ENCODE results near the gene ALPI.

DNA sequence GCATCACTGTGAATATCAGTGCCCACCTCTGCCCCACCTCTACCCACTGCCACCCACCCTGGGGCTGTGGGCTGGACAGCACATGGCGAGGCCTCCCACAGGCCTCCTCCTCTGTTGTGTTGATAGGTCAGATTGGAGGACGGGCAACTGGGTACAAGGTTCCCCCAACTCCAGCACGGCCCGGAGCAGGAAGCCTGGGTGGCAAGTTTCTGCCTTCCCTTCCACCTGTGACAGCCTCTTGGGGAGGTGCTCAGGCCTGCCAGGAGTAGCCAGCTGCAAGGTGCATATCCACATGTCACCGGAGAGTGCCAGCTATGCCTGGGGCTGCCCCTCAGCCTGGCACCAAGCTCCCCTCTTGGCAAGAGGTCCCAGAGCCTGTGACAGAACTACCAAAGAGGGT is 38.6 kb downstream of the ALPI start:
- TF ChIP-seq ZFP30 (CRISPR knock-in tag; IDR thresholded peaks at IDR 0.05) (no peak), ZNF8 (CRISPR knock-in tag; IDR thresholded peaks at IDR 0.05) (no peak), BACH2 (CRISPR knock-in tag; IDR thresholded peaks at IDR 0.05; ENCODE audit: borderline replicate concordance) (no peak), ISL1 (CRISPR knock-in tag; IDR thresholded peaks at IDR 0.05) (no peak), ARNTL (CRISPR knock-in tag; IDR thresholded peaks at IDR 0.05; ENCODE audit: borderline replicate concordance, low read depth) (no peak), ESRRG (CRISPR knock-in tag; IDR thresholded peaks at IDR 0.05) (no peak), ZC3H10 (CRISPR knock-in tag; IDR thresholded peaks at IDR 0.05) (no peak)
- TF ChIP-seq, protein P1, sequence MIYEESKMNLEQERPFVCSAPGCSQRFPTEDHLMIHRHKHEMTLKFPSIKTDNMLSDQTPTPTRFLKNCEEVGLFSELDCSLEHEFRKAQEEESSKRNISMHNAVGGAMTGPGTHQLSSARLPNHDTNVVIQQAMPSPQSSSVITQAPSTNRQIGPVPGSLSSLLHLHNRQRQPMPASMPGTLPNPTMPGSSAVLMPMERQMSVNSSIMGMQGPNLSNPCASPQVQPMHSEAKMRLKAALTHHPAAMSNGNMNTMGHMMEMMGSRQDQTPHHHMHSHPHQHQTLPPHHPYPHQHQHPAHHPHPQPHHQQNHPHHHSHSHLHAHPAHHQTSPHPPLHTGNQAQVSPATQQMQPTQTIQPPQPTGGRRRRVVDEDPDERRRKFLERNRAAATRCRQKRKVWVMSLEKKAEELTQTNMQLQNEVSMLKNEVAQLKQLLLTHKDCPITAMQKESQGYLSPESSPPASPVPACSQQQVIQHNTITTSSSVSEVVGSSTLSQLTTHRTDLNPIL (CRISPR knock-in tag; IDR thresholded peaks at IDR 0.05; ENCODE audit: low read depth), result no peak
- TF ChIP-seq, protein P2, sequence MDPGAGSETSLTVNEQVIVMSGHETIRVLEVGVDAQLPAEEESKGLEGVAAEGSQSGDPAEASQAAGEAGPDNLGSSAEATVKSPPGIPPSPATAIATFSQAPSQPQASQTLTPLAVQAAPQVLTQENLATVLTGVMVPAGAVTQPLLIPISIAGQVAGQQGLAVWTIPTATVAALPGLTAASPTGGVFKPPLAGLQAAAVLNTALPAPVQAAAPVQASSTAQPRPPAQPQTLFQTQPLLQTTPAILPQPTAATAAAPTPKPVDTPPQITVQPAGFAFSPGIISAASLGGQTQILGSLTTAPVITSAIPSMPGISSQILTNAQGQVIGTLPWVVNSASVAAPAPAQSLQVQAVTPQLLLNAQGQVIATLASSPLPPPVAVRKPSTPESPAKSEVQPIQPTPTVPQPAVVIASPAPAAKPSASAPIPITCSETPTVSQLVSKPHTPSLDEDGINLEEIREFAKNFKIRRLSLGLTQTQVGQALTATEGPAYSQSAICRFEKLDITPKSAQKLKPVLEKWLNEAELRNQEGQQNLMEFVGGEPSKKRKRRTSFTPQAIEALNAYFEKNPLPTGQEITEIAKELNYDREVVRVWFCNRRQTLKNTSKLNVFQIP (CRISPR knock-in tag; IDR thresholded peaks at IDR 0.05; ENCODE audit: borderline replicate concordance, low read depth), result no peak
